Esophagus squamous epithelium (tissue), 4 donors: Measurements from ENCODE around the gene SETD5.

Experiments
- CTCF ChIP-seq, 6 experiments: fragments of 450-650 bp in 4 of 6; fragments of 200-600 bp in 2 of 6; sonication (generic) in 2 of 6; IDR thresholded peaks; one replicate each; pipeline ENCODE4 v1.5.1; 2016 to 2019; ENCODE audit warnings: antibody characterized with exemption in 6 of 6, mild to moderate bottlenecking in 4 of 6, moderate library complexity in 4 of 6
- POLR2A ChIP-seq, 4 donors: fragments of 450-650 bp; IDR thresholded peaks; one replicate each; pipeline ENCODE4 v1.6.1; 2017; ENCODE audit warnings: antibody characterized with exemption in 4 of 4, mild to moderate bottlenecking in 4 of 4, moderate library complexity in 3 of 4

DNA sequence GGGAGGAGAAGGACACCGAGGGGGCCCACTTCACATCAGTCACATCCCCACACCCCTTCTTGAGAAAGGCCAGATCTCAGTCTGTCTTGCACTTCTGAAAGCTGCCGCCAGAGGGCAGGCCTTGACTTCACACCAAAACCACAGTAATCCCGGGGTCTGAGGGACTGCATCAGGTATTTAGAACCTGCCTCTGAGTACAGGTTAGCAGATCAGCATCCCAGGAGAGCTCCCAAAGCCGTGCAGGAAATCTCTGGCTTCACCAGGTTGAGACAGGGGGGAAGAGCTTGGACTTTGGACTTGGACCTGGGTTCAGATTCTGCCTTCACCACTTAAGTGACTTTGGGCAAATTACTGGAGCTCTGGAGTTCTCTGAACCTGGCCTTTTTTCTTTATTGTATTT lies 105.9 kb downstream of the SETD5 start:
- TF ChIP-seq CTCF (IDR thresholded peaks at IDR 0.05), result peak; percentile 46 to 87 (median 76)
- no peak for TF ChIP-seq POLR2A (IDR thresholded peaks at IDR 0.05)
